ENCODE measurements around the gene TUBA4B.

DNA sequence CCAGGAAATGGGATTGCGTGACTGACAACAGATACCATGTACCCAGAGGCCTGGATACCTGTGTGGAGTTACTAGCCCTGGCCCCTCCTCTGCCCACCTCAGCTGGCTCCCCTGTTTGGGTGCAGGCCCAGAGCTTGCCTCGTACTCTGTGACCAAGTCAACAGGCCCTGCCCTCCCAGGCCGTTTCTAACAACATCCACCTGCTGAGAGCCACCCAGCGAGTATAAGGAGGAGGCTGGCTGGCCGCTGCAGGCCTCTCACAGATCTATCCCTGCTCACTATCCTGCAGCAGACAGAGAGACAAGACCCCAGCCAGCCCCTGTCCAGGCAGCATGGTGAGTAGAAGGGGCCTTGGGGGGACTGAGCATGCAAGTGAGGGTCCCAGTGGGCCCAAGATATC, 13.2 kb downstream of the TUBA4B start:
- TF ChIP-seq, protein P1, sequence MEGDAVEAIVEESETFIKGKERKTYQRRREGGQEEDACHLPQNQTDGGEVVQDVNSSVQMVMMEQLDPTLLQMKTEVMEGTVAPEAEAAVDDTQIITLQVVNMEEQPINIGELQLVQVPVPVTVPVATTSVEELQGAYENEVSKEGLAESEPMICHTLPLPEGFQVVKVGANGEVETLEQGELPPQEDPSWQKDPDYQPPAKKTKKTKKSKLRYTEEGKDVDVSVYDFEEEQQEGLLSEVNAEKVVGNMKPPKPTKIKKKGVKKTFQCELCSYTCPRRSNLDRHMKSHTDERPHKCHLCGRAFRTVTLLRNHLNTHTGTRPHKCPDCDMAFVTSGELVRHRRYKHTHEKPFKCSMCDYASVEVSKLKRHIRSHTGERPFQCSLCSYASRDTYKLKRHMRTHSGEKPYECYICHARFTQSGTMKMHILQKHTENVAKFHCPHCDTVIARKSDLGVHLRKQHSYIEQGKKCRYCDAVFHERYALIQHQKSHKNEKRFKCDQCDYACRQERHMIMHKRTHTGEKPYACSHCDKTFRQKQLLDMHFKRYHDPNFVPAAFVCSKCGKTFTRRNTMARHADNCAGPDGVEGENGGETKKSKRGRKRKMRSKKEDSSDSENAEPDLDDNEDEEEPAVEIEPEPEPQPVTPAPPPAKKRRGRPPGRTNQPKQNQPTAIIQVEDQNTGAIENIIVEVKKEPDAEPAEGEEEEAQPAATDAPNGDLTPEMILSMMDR (IDR thresholded peaks at IDR 0.05): no peak
- TF ChIP-seq POLR2A (IDR thresholded peaks at IDR 0.05): no peak
